ENCODE data around the gene TRAF3IP1.

DNA sequence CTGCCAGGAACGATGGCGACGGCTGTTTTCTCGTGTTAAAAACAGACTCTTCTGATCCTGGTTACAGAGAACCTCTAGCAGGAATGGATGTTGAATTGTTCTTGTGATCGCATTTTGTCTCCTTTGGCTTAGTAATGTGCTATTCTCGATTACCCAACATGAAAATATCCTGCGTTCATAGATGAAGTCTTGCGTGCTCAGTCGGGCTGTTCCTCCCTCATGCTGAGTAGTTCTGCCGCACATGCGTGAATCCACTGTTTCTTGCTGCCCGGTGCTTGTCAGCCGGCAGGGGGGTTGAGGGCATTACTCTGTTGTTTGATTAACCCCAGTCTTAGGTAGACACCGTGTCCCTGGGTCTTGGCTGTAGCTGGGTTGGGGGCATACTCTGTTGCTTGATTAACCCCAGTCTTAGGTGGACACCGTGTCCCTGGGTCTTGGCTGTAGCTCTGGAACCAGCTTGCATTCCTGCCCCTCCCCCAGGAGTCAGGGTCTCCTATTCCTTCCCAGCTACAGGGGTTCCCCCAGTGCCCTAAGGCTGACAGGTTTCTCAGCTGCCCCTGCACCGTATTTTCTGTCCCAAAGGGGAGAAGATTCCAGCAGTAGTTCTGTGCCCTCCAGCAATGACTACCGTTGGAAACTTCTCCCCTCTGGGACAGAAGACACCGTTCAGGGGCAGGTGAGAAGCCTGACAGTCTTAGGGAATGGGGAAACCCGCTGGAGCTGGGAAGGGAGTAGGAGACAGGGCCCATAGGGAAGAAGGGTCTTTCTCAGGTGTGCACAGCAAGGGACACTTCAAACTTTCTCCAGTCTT lies 84.3 kb downstream of the TRAF3IP1 start:
- TF ChIP-seq, protein P1, sequence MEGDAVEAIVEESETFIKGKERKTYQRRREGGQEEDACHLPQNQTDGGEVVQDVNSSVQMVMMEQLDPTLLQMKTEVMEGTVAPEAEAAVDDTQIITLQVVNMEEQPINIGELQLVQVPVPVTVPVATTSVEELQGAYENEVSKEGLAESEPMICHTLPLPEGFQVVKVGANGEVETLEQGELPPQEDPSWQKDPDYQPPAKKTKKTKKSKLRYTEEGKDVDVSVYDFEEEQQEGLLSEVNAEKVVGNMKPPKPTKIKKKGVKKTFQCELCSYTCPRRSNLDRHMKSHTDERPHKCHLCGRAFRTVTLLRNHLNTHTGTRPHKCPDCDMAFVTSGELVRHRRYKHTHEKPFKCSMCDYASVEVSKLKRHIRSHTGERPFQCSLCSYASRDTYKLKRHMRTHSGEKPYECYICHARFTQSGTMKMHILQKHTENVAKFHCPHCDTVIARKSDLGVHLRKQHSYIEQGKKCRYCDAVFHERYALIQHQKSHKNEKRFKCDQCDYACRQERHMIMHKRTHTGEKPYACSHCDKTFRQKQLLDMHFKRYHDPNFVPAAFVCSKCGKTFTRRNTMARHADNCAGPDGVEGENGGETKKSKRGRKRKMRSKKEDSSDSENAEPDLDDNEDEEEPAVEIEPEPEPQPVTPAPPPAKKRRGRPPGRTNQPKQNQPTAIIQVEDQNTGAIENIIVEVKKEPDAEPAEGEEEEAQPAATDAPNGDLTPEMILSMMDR (IDR thresholded peaks at IDR 0.05) = peak in 1 of 6 experiments; percentile 20
- no peak for TF ChIP-seq POLR2AphosphoS5 (IDR thresholded peaks at IDR 0.05)
